ENCODE data around the gene E2F4. TPM values are rescaled to one million over a fixed set of nuclear protein-coding genes. Genes with fewer than 3 reads are reported as not detected.

E2F4 gene
- total and polyA plus RNA-seq, 9 of the 15 experiments (the other 6 are each of a cell fraction or from before 2014, with no cell fraction given) = 9.7 to 139 (median 106) TPM

DNA sequence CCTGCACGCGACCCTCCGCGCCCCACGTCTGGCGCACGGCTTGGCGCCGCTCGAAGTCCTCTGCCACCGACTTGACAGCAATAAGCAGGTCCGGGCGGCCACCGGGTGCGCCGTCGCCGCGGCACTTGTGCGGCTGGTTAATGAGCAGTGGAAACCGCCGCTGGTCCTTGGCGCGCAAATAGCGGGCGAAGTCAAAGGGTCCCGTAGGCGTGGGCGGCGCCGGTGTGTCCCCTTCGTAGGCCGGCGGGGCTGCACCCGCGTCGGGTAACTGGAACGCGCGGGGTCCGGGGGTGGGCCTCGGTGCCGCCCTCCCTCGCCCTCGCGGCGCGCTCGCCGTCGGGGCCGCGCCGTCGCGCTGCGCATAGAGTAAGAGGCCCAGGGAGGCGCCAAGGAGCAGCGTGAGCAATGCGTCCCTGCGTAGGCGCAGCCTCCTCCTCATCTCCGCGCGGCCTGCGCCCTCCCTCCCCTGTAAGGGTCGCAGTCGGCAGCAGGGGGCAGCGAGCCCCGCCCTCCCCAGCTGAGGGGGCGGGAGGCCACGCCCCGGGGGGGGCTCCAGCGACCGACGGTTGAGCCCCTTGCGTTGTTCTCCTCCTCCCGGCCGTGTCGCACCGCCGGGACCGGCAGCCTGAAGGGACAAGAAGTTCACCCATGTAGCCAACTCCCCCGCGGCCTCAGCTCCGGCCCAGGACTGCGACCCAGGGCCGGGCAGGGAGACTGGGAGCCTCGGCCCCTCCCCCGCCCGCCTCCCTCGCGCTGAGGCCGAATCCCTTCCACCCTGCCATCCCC is 41.7 kb upstream of the E2F4 start (continued):
- TF ChIP-seq CHD1 (IDR thresholded peaks at IDR 0.05; ENCODE audit: low read length) = no peak
- no peak for TF ChIP-seq MAFF (IDR thresholded peaks at IDR 0.05; ENCODE audit: low read length)
- TF ChIP-seq NFXL1 (CRISPR knock-in tag; IDR thresholded peaks at IDR 0.05) = no peak
- TF ChIP-seq, protein P1, sequence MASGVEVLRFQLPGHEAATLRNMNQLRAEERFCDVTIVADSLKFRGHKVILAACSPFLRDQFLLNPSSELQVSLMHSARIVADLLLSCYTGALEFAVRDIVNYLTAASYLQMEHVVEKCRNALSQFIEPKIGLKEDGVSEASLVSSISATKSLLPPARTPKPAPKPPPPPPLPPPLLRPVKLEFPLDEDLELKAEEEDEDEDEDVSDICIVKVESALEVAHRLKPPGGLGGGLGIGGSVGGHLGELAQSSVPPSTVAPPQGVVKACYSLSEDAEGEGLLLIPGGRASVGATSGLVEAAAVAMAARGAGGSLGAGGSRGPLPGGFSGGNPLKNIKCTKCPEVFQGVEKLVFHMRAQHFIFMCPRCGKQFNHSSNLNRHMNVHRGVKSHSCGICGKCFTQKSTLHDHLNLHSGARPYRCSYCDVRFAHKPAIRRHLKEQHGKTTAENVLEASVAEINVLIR (CRISPR knock-in tag; IDR thresholded peaks at IDR 0.05) = no peak
- TF ChIP-seq FOXK2 (conservative IDR thresholded peaks at IDR 0.05 in 1 of 2, IDR thresholded peaks at IDR 0.05 in 1 of 2; ENCODE audit: low read depth in 2 of 2) = no peak
- TF ChIP-seq, protein P2, sequence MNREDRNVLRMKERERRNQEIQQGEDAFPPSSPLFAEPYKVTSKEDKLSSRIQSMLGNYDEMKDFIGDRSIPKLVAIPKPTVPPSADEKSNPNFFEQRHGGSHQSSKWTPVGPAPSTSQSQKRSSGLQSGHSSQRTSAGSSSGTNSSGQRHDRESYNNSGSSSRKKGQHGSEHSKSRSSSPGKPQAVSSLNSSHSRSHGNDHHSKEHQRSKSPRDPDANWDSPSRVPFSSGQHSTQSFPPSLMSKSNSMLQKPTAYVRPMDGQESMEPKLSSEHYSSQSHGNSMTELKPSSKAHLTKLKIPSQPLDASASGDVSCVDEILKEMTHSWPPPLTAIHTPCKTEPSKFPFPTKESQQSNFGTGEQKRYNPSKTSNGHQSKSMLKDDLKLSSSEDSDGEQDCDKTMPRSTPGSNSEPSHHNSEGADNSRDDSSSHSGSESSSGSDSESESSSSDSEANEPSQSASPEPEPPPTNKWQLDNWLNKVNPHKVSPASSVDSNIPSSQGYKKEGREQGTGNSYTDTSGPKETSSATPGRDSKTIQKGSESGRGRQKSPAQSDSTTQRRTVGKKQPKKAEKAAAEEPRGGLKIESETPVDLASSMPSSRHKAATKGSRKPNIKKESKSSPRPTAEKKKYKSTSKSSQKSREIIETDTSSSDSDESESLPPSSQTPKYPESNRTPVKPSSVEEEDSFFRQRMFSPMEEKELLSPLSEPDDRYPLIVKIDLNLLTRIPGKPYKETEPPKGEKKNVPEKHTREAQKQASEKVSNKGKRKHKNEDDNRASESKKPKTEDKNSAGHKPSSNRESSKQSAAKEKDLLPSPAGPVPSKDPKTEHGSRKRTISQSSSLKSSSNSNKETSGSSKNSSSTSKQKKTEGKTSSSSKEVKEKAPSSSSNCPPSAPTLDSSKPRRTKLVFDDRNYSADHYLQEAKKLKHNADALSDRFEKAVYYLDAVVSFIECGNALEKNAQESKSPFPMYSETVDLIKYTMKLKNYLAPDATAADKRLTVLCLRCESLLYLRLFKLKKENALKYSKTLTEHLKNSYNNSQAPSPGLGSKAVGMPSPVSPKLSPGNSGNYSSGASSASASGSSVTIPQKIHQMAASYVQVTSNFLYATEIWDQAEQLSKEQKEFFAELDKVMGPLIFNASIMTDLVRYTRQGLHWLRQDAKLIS (CRISPR knock-in tag; IDR thresholded peaks at IDR 0.05) = no peak
- TF ChIP-seq RUNX1 (IDR thresholded peaks at IDR 0.05; ENCODE audit: low read depth) = no peak
- no peak for TF ChIP-seq BRD9 (IDR thresholded peaks at IDR 0.05; ENCODE audit: low read depth, partially characterized antibody)
- TF ChIP-seq NEUROD1 (IDR thresholded peaks at IDR 0.05; ENCODE audit: borderline replicate concordance, low read depth, low read length, partially characterized antibody) = no peak
- no peak for TF ChIP-seq ZNF134 (CRISPR knock-in tag; conservative IDR thresholded peaks at IDR 0.05)
- TF ChIP-seq, protein P3, sequence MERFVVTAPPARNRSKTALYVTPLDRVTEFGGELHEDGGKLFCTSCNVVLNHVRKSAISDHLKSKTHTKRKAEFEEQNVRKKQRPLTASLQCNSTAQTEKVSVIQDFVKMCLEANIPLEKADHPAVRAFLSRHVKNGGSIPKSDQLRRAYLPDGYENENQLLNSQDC (CRISPR knock-in tag; IDR thresholded peaks at IDR 0.05) = no peak
- no peak for TF ChIP-seq HOXB6 (CRISPR knock-in tag; IDR thresholded peaks at IDR 0.05; ENCODE audit: borderline replicate concordance)
- TF ChIP-seq CREM (IDR thresholded peaks at IDR 0.05; ENCODE audit: low read depth) = no peak
- TF ChIP-seq ZBTB7A (IDR thresholded peaks at IDR 0.05; ENCODE audit: borderline replicate concordance, control insufficient read depth, low read depth, low read length) = 0 out of 2 replicates have a peak, but pooled peaks have one; percentile 40
- TF ChIP-seq, protein P4, sequence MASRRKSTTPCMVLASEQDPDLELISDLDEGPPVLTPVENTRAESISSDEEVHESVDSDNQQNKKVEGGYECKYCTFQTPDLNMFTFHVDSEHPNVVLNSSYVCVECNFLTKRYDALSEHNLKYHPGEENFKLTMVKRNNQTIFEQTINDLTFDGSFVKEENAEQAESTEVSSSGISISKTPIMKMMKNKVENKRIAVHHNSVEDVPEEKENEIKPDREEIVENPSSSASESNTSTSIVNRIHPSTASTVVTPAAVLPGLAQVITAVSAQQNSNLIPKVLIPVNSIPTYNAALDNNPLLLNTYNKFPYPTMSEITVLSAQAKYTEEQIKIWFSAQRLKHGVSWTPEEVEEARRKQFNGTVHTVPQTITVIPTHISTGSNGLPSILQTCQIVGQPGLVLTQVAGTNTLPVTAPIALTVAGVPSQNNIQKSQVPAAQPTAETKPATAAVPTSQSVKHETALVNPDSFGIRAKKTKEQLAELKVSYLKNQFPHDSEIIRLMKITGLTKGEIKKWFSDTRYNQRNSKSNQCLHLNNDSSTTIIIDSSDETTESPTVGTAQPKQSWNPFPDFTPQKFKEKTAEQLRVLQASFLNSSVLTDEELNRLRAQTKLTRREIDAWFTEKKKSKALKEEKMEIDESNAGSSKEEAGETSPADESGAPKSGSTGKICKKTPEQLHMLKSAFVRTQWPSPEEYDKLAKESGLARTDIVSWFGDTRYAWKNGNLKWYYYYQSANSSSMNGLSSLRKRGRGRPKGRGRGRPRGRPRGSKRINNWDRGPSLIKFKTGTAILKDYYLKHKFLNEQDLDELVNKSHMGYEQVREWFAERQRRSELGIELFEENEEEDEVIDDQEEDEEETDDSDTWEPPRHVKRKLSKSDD (conservative IDR thresholded peaks at IDR 0.05; ENCODE audit: low read length) = no peak
- TF ChIP-seq TOE1 (IDR thresholded peaks at IDR 0.05; ENCODE audit: borderline replicate concordance) = no peak
- TF ChIP-seq TOE1 (CRISPR knock-in tag; IDR thresholded peaks at IDR 0.05; ENCODE audit: borderline replicate concordance, low read depth) = no peak
- no peak for TF ChIP-seq KDM5B (IDR thresholded peaks at IDR 0.05; ENCODE audit: insufficient replicate concordance, low read depth, low read length)
